Mesodermal cell (in vitro differentiated cells): ENCODE results near the gene KIRREL1.
"Not testable (repeated sequence)": the region's sequence is repeated elsewhere in the genome, so short reads cannot be mapped to it uniquely, and the experiment has no call there.

ENCODE experiments used
- H3K27ac ChIP-seq: 2 replicates; pipeline ENCODE4 v1.7.0; 2013; ENCODE audit warnings: mild to moderate bottlenecking, low read depth, low read length, moderate library complexity; ENCODE audit not compliant: severe bottlenecking
- H3K36me3 ChIP-seq: 2 replicates; pipeline ENCODE4 v1.7.1; 2013; ENCODE audit warnings: mild to moderate bottlenecking, low read length, moderate library complexity; ENCODE audit not compliant: control insufficient read depth, insufficient read depth
- H3K4me1 ChIP-seq: one replicate; pipeline ENCODE4 v1.7.1; 2013; ENCODE audit warnings: mild to moderate bottlenecking, low read length; ENCODE audit not compliant: insufficient read depth, control insufficient read depth, poor library complexity, severe bottlenecking
- H3K4me3 ChIP-seq: 2 replicates; pipeline ENCODE4 v1.7.0; 2013; ENCODE audit warnings: low read length, control low read depth, mild to moderate bottlenecking; ENCODE audit not compliant: insufficient read depth, poor library complexity, severe bottlenecking; ENCODE audit errors: extremely low read depth
- H3K9me3 ChIP-seq: 2 replicates; pipeline ENCODE4 v1.7.1; 2013; ENCODE audit warnings: mild to moderate bottlenecking, low read length, moderate library complexity; ENCODE audit not compliant: control insufficient read depth
- WGBS, 2 experiments: methylation state at CpG; one replicate each; pipeline ENCODE4 v1.1.5; 2013; ENCODE audit warnings: missing lambda C conversion rate in 2 of 2; ENCODE audit not compliant: insufficient coverage in 2 of 2; 5-methylcytosine and 5-hydroxymethylcytosine counted together

Gene KIRREL1

GRCh38 chr1:158121604-158122254, 128.3 kb downstream of the KIRREL1 start:
- WGBS, 2 experiments: 32 to 46% methylated on average over 3 to 5 of the region's 5 CpGs
- Histone ChIP-seq H3K9me3 (no peaks in the 10 kb centered on the region), H3K4me3 (no peak overlapping the region), H3K36me3 (no peaks in the 10 kb centered on the region), H3K4me1 (peaks cover 9% of the 10 kb centered on the region), H3K27ac (no peak overlapping the region)

DNA sequence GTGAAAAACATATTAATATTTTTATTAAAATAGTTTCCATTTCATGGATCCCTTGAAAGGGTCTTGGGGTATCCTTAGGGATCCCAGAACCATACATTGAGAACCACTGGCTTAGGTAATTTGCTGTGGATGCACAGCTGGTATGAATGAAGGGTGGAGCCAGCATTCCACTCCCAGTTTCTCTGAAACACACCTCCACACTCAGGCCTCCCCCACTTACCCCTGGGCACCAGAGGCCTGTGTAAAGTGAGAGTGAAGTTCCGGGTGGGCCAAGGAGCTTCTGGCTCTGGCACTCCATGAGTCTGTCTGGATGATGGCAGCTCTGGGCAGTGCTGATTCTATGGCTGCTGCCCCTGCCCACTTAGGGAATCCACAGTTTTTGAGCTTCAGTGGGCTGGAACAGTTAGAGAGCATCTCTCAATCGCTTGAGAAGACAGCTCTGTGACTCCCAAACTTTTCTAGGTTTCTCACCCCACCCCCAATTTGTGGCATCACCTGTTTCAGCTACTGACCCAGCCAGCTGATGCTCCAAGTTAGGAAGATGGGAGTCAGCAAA, 129.5 kb downstream of the KIRREL1 start:
- 75 to 100% methylated on average over 2 of the region's 2 CpGs for WGBS, 2 experiments
- Histone ChIP-seq H3K9me3 (no peaks in the 10 kb centered on the region), H3K27ac (no peak overlapping the region), H3K36me3 (no peaks in the 10 kb centered on the region), H3K4me3 (no peak overlapping the region), H3K4me1 (peaks cover 6% of the 10 kb centered on the region)

DNA sequence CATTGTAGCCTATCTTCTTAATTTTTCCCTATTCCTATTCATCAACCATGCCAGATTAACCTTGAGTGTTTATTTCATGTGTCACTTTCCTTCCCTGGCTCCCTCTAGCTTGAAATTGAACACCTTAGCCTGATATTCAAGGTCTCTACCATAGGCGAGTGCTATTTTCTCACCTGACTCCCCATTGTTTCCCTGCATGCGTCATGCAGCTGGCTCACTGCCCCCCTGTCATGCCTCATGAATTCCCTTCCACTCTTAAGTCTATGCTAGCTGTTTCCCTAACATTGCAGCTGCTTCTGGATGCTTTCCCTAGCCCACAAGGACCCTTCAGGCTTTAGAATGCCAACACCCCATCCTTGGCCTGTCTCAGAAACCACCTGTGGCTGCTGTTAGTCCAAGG, 130.6 kb downstream of the KIRREL1 start:
- Histone ChIP-seq H3K27ac (no peak overlapping the region), H3K4me1 (peaks cover under 1% of the 10 kb centered on the region), H3K9me3 (no peaks in the 10 kb centered on the region), H3K4me3 (no peak overlapping the region), H3K36me3 (no peaks in the 10 kb centered on the region)
- WGBS, 2 experiments: 50 to 83% methylated on average over 2 of the region's 2 CpGs

- Histone ChIP-seq H3K4me3 (no peak overlapping the region), H3K27ac (no peak overlapping the region), H3K4me1 (no peaks in the 10 kb centered on the region), H3K9me3 (no peaks in the 10 kb centered on the region), H3K36me3 (no peaks in the 10 kb centered on the region)
- WGBS, 2 experiments: 0% methylated on average over 3 of the region's 4 CpGs
Measured at GRCh38 chr1:158124999-158125398, 131.6 kb downstream of the KIRREL1 start.

DNA sequence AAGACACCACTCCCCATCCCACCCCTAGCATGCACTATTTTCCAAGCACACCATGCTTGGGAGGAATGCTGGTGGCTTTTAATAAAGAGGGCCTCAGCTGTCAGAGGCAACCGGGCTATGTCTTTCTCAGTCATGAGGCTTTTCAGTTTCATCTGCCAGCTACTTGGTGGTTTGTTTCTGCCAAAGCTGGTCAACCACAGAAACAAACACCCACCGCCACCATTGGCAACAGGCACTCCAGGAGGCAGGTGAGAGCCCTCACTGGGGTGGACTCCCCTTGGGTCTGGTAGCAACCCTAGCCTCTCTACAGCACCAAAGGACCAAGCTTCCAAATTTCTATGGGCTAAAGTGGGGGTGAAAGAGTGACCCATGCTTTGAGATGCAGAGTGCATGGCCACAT, 133.0 kb downstream of the KIRREL1 start:
- Histone ChIP-seq H3K9me3 (no peaks in the 10 kb centered on the region), H3K4me1 (no peaks in the 10 kb centered on the region), H3K4me3 (no peak overlapping the region), H3K36me3 (no peaks in the 10 kb centered on the region), H3K27ac (no peak overlapping the region)
- 93 to 100% methylated on average over 2 of the region's 2 CpGs for WGBS, 2 experiments

GRCh38 chr1:158128531-158128930, 135.1 kb downstream of the KIRREL1 start:
- not testable (repeated sequence) for H3K36me3 ChIP-seq, H3K4me1 ChIP-seq
- 79 to 100% methylated on average over 1 to 3 of the region's 8 CpGs for WGBS, 2 experiments

GRCh38 chr1:158131217-158131616, 137.8 kb downstream of the KIRREL1 start:
- Histone ChIP-seq H3K4me3 (no peak overlapping the region), H3K4me1 (no peaks in the 10 kb centered on the region), H3K27ac (no peak overlapping the region), H3K36me3 (no peaks in the 10 kb centered on the region), H3K9me3 (no peaks in the 10 kb centered on the region)
- WGBS, 2 experiments: 94 to 100% methylated on average over 1 to 2 of the region's 3 CpGs

More at GRCh38 chr1:158128531-158128930, 135.1 kb downstream of the KIRREL1 start:
- not testable (repeated sequence) for H3K9me3 ChIP-seq, H3K4me3 ChIP-seq, H3K27ac ChIP-seq

- no peak overlapping the region for H3K27ac ChIP-seq
- no peaks in the 10 kb centered on the region for H3K9me3 ChIP-seq
- no peaks in the 10 kb centered on the region for H3K36me3 ChIP-seq
- H3K4me1 ChIP-seq: peaks cover 4% of the 10 kb centered on the region
- H3K4me3 ChIP-seq: no peak overlapping the region
- WGBS, 2 experiments: 93% methylated on average over 2 of the region's 3 CpGs; no CpG with 5 or more reads in 1 of the 2 experiments
Measured at GRCh38 chr1:158140764-158141192, 147.3 kb downstream of the KIRREL1 start.

DNA sequence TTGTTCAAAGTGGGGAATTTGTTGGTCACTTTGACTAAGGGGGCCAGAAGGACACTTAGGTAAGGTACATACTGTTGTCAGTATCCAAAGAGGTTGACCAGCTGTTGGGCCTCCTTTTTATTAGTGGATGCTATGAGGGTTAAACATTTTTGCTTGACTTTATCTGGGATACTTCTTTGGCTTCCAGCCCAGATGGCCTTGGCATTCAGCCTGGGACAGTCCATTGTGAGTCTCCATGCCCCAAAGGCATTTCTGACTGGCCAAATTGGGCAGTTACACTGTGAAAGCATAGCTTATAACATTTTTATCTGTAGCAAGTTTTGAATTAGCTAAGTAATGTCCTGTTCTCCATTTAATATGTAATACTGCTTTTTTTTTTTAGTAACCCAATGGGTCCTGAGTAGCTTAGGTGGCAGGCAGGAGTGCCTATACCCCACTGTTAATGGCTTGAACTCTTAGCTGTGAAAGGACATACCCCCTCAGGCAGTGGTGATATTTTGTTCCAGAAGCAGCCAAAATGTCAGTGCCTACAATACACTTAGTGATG, 151.8 kb downstream of the KIRREL1 start:
- Histone ChIP-seq H3K4me1 (peaks cover 13% of the 10 kb centered on the region), H3K36me3 (no peaks in the 10 kb centered on the region)

GRCh38 chr1:158146165-158146564, 152.7 kb downstream of the KIRREL1 start:
- 80% methylated on average over 2 to 4 of the region's 6 CpGs for WGBS, 2 experiments
- H3K4me3 ChIP-seq: no peak overlapping the region
- H3K27ac ChIP-seq: no peak overlapping the region
- H3K4me1 ChIP-seq: peaks cover 13% of the 10 kb centered on the region
- H3K36me3 ChIP-seq: no peaks in the 10 kb centered on the region
- H3K9me3 ChIP-seq: no peaks in the 10 kb centered on the region

More for the DNA sequence above, 151.8 kb downstream of the KIRREL1 start:
- H3K9me3 ChIP-seq: no peaks in the 10 kb centered on the region
- H3K4me3 ChIP-seq: no peak overlapping the region
- H3K27ac ChIP-seq: no peak overlapping the region

DNA sequence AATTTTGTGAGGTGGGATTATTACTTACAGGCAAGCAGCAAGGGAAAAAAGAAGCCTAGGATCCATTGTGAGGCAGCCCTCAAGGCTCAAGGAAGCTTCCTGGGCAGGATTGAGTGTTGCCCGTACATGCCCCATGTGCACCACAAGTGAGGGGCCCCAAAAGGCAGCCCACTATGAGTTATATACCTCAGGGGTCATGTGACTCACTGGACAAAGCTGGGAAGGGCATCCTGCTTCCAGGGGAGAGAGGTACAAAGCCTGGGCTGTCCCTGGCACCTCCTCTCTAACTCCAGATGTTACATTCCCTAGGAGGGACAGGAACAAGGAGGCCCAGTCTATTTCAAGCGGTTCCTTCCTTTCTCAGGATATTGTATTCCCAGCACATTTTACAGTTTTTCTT, 153.3 kb downstream of the KIRREL1 start:
- no peaks in the 10 kb centered on the region for H3K9me3 ChIP-seq
- WGBS, 2 experiments: 100% methylated on average over 1 of the region's 2 CpGs

More for the DNA sequence above, 153.3 kb downstream of the KIRREL1 start:
- Histone ChIP-seq H3K27ac (peak overlapping the region; percentile 48), H3K36me3 (no peaks in the 10 kb centered on the region), H3K4me1 (peaks cover 13% of the 10 kb centered on the region), H3K4me3 (no peak overlapping the region)
